HG03045 (cell line): ENCODE results near the gene PTPN13.

Experiments
- ATAC-seq: cut with Tn5 transposase; IDR thresholded peaks from one replicate; pipeline ENCODE4 v1.9.1; 2021; ENCODE audit warnings: mild to moderate bottlenecking, moderate library complexity; ENCODE audit not compliant: unreplicated experiment

PTPN13 gene

DNA sequence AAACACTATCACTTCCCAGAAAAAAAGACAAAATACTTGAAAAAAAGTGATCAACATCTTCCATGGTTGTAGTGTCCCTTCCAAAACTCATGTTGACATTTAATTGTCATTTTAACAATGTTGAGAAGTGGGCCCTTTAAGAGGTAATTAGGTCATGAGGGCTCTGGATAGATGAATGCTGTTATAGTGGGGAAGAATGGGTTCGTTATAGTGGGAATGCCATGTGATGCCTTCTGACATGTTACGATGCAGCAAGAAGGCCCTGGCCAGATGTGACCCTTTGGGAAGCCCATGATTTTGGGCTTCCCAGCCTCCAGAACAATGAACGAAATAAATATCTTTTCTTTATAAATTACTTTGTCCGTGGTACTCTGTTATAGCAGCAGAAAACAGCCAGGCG lies 259.1 kb downstream of the PTPN13 start:
- no peak for ATAC-seq

DNA sequence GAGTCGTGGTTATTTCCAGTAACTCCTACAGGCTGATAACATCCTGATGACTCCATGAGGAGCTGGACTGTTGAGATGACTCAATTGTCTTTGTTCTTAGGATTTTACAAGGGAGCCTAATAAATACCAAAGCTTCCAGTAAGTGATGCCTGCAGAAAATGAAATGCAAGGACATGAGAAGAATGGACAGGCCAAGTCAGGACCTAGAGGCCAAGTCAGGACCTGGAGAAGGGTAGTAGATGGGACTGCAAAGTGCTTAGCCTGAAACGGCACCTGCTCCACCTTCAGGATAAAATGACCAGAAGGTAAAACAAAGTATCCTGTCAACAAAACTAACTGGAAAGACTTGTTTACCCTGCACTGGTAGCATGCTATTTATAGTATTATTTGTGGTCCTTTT lies 261.5 kb downstream of the PTPN13 start:
- ATAC-seq: no peak

DNA sequence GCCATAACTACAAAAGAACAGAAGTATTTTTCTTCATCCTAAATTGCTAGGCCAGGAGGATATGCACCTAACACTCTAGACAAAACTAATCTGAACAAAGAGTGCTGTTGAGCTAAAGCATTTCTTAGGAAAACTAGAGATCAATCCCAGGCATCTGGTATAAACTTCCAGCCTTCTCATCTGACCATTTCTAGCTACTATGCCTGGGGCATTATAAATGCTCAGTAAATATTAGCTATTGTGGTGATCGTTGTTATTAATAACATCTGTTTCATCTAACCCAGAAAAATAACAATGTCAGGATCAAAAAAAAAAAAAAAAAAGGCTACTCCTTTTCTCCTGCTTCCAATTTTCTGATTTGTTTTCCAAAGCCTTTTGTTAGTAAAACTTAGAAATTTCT lies 262.8 kb downstream of the PTPN13 start:
- ATAC-seq: no peak

DNA sequence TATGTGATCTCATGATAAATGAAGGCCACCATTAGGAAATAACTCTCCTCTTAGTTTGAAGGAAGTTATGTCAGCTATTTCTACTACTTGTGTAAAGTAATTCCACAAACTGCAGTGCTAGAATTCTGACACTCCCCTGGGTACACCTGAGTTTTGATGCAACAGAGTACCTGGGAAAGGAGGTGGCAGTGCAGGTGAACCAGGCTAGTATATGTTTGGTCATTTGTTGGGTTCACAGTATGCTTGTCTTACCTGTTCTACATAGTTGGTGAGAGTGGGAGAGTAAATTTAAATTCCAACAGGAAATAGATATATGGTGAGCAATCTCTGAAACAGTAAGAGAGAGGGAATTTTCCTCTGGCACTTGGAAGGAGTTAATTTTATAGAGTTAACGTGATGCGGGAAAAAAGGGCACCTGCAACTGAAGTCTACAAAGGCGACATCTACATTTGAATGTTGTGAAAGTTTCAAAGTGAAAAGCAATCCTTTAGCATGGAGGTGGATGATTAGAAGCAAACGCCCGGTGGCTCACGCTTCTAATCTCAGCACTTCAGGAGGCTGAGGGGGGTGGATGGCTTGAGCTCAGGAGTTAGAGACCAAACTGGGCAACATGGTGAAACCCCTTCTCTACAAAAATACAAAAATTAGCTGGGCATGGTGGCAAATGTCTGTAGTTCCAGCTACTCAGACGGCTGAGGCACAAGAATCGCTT lies 263.4 kb downstream of the PTPN13 start:
- ATAC-seq: no peak
